NCI-H2196 (cell line): ENCODE data around the gene CCDC83.
A peak's percentile ranks its signal among the peaks of the same experiment; 100 is the strongest.
"Not testable (repeated sequence)": the region's sequence is repeated elsewhere in the genome, so short reads cannot be mapped to it uniquely, and the experiment has no call there.

Experiments
- DNase-seq: peaks from one replicate; lab custom pipeline; 2025; ENCODE audit not compliant: unreplicated experiment; lab: John Stamatoyannopoulos, UW

CCDC83 gene

GRCh38 chr11:85939099-85940015, 84.2 kb downstream of the CCDC83 start:
- no peak for DNase-seq

DNA sequence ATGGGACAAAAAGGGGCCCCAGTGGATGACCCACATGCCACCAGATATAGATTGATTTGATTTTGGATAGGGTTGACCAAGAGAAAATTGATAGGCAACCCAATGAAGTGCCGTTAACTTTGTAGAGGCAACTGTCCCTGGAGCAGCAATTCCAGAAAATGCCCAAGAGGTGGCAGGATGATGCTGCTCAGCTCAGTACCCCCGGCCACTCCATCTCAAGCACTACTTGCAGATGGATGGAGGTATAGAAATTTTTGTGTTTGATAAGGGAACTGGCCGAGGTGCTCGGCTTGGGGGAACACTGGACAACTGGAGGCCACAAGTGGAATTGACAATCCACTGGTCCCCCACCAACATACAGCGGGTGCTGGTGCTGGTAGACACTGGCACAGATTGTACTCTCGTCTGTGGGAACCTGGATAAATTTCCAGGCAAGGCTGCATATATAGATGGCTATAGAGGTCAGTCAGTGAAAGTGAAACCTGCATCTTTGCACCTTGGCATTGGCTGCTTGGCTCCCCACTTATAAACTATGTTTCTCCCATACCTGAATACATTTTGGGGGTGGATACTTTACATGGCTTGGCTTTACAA, 86.3 kb downstream of the CCDC83 start:
- DNase-seq: no peak

DNA sequence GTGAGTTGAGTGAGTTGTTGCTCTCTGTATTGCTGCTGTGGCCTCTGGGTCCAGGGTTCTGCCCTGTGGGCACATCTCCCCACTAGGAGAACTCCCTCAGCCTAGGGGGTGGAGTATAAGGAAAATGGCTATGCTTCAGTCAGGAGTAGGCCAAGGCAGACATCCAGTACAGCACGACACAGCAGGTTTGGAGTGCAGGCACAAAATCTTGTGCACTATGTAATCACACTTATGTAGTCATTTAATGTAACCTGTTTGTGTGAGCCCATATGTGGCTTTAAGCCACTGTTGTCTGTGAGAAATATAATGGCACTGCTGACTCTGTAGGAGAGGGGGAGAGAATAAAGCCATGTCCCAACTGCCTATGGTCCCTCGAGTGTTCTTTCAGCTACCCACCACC, 90.1 kb downstream of the CCDC83 start:
- DNase-seq: no peak

DNA sequence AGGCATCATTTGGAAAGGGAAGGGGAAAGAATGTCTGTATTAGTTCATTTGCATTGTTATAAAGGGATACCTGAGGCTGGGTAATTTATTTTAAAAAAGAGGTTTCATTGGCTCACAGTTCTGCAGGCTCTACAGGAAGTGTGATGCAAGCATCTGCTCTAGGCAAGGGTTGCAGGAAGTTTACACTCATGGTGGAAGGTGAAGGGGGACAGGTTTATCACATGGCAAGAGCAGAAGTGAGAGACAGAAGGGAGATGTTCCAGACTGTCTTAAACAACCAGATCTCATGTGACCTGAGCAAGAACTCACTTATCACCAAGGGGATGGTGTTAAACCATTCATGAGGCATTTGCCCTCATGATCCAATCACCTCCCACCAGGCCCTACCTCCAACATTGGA, 90.6 kb downstream of the CCDC83 start:
- DNase-seq: no peak

GRCh38 chr11:85946221-85946620, 91.0 kb downstream of the CCDC83 start:
- no peak for DNase-seq

- DNase-seq: peak; percentile 18
These were observed 92.5 kb downstream of the CCDC83 start for GRCh38 chr11:85947431-85948272.

DNA sequence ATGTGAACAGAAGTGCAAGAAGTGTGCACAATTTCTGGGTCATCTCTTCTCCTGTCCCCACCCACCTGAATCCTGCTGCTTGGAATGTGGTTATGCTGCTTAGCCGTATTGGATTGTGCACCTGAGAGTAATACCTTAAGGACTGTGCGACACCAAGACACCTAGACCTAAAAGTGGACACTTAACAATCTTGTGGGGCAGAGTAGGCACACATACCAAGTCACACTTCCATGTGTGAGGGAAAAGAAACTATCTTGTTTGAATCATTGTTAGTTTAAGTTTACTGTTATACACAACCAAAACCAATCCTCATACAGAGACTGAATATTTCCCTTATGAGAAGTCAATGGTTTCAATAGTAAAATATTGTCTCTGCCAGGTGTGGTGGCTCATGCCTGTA, 93.7 kb downstream of the CCDC83 start:
- DNase-seq: no peak

GRCh38 chr11:85949798-85950197, 94.6 kb downstream of the CCDC83 start:
- DNase-seq: no peak

DNA sequence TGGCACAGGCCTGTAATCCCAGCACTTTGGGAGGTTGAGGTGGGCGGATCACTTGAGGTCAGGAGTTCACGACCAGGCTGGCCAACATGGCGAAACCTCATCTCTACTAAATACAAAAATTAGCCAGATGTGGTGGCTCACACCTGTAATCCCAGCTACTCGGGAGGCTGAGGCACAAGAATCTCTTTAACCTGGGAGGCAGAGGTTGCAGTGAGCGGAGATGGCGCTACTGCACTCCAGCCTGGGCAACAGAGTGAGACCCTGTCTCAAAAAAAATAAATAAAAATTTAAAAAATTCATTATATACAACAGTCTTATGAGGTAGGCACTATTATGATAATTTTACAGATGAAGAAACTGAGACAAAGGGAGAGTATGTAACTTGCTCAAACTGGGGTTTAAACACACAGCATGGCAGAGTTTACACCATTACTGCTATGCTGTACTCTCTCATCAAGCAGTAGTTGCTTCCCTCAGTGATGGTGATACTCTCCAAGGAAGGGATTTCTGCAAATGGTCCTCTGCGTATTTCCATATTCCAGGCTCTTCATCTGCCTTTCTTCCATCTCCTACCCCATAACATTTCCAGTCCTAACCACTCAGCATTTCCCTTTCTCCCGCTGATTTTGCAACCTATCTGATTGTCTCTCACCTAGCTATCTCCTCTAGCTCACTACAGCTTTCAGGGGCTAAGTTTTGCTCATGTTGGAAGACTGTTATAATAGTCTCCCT, 95.3 kb downstream of the CCDC83 start:
- DNase-seq: no peak

DNA sequence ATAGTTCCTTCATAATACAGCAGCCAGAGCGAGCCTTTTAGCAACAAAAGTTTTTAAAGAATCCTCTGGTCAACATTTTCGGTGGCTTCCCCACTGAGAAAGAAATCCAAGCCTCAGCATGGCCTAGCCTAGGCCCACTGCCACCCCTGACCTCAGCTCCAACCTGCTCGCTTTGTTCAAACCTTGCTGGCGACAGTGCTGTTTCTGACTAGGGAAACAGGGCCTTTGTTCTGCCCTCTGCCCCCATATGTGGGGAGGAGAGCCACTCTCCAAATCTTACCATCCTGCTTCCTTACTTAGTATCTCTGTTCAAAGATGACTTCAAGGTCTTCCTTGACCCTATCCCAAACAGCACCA, 95.8 kb downstream of the CCDC83 start:
- DNase-seq: no peak

DNA sequence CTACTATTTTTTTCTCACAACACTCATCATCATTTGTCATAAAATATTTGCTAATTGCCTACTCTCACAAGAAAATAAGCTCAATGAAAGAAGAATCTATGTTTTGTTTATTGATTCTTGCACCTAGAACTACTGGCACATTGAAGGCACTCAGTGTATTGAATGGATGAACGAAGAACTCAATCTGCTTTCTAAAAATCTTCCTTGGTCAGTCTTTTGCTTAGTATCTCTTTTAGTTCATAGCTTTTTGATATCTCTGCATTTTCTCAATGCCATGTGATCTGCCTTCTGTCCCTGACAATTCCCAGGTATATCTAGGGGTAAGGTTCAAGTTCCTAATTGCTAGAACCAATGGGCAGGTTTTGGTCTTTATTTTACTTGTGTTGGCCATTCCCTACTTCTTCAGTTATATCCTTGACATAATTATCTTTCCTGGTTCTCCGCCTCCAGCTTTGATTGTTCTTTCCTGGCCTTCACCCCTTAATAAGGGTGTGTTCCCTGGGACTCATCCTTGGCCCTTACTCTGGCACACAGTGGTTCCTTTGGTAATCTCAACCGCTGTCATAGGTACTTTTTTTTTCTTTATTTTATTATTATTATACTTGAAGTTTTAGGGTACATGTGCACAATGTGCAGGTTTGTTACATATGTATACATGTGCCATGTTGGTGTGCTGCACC, 96.4 kb downstream of the CCDC83 start:
- no peak for DNase-seq

DNA sequence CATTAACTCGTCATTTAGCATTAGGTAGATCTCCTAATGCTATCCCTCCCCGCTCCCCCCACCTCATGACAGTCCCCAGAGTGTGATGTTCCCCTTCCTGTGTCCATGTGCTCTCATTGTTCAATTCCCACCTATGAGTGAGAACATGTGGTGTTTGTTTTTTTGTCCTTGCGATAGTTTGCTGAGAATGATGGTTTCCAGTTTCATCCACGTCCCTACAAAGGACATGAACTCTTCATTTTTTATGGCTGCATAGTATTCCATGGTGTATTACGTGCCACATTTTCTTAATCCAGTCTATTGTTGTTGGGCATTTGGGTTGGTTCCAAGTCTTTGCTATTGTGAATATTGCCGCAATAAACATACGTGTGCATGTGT, 96.9 kb downstream of the CCDC83 start:
- DNase-seq: not testable (repeated sequence)

- DNase-seq: no peak
These were observed 98.4 kb downstream of the CCDC83 start for GRCh38 chr11:85953491-85954143.

GRCh38 chr11:85955531-85955930, 100.3 kb downstream of the CCDC83 start:
- no peak for DNase-seq

DNA sequence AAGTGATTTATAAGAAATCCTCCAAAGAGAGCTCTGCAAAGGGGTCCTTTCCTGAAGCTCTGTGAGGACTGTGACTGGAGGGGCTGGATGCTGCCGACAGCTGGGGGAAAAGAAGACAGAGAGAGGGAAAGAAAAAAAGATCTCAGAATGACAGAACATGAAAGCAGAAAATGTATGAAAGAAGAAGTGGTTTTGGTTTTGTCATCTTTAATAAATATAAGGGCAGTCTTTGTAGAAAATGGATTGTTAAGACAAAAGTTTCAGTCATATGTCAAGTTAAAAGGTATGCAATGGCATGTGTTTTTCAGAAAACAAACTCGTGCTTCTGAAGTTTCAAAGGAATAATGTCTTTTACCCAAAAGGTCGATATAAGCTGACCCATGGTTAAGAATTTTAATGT, 105.5 kb downstream of the CCDC83 start:
- no peak for DNase-seq

- DNase-seq: no peak
These were observed 105.9 kb downstream of the CCDC83 start for GRCh38 chr11:85961130-85961529.

- peak; percentile 55 for DNase-seq
These were observed 106.8 kb downstream of the CCDC83 start for GRCh38 chr11:85961930-85962363.

- no peak for DNase-seq
These were observed 110.0 kb downstream of the CCDC83 start for GRCh38 chr11:85965202-85965601.

GRCh38 chr11:85967457-85967856, 112.3 kb downstream of the CCDC83 start:
- no peak for DNase-seq
